SU-DHL-6 (cell line): ENCODE measurements around the gene SLC22A5.

ENCODE experiments used
- H2AFZ ChIP-seq: fragments of 200-600 bp; sonication (generic); 2 replicates; pipeline ENCODE4 v1.6.1; 2014; ENCODE audit warnings: low read depth, mild to moderate bottlenecking, moderate library complexity, mixed read lengths, antibody characterized with exemption, low read length; ENCODE audit not compliant: severe bottlenecking
- H3F3A ChIP-seq: fragments of 200-600 bp; shearing (Covaris generic); 2 replicates; pipeline ENCODE4 v1.6.0; 2016; ENCODE audit warnings: antibody characterized with exemption, mild to moderate bottlenecking; ENCODE audit not compliant: insufficient read depth
- H3K27ac ChIP-seq: fragments of 200-600 bp; sonication (generic); 2 replicates; pipeline ENCODE4 v1.5.1; 2016; ENCODE audit warnings: low read depth, mild to moderate bottlenecking, low read length, moderate library complexity, mixed read lengths
- H3K27me3 ChIP-seq: fragments of 200-600 bp; sonication (generic), shearing (Covaris generic); 2 replicates; pipeline ENCODE4 v1.6.0; 2014; ENCODE audit warnings: mild to moderate bottlenecking, low read length
- H3K36me3 ChIP-seq: fragments of 200-600 bp; sonication (generic); 2 replicates; pipeline ENCODE4 v1.6.1; 2014; ENCODE audit warnings: mild to moderate bottlenecking, low read length, mixed read lengths
- H3K4me2 ChIP-seq: fragments of 300-600, 200-600 bp; shearing (Covaris generic), sonication (generic); 2 replicates; pipeline ENCODE4 v1.6.0; 2014; ENCODE audit warnings: low read length, low read depth, mild to moderate bottlenecking; ENCODE audit not compliant: poor library complexity, severe bottlenecking
- H3K4me3 ChIP-seq: fragments of 200-600 bp; sonication (generic); 2 replicates; pipeline ENCODE4 v1.5.1; 2014; ENCODE audit warnings: antibody characterized with exemption, low read length, mild to moderate bottlenecking, mixed read lengths; ENCODE audit not compliant: insufficient read depth, poor library complexity, severe bottlenecking
- H3K79me2 ChIP-seq: fragments of 200-600 bp; sonication (generic); 2 replicates; pipeline ENCODE4 v1.6.1; 2014; ENCODE audit warnings: mild to moderate bottlenecking, low read length, moderate library complexity; ENCODE audit not compliant: insufficient read depth
- H3K9ac ChIP-seq: fragments of 200-600 bp; sonication (generic); 2 replicates; pipeline ENCODE4 v1.7.0; 2014; ENCODE audit warnings: mild to moderate bottlenecking, low read length
- H3K9me2 ChIP-seq: fragments of 200-600 bp; sonication (generic); replicated peaks from 2 replicates; pipeline ENCODE4 v1.6.1; 2014; ENCODE audit warnings: low read length; ENCODE audit not compliant: insufficient read depth
- H3K9me3 ChIP-seq: fragments of 200-600 bp; sonication (generic); 2 replicates; pipeline ENCODE4 v1.6.1; 2014; ENCODE audit warnings: low read length, mixed read lengths; ENCODE audit not compliant: insufficient read depth
- H4K20me1 ChIP-seq: fragments of 200-600 bp; sonication (generic); 2 replicates; pipeline ENCODE4 v1.6.1; 2014; ENCODE audit warnings: low read depth, mild to moderate bottlenecking, antibody characterized with exemption, low read length, moderate library complexity, mixed read lengths
- CTCF ChIP-seq: fragments of 200-600 bp; sonication (generic); IDR thresholded peaks from one replicate; pipeline ENCODE4 v1.5.1; 2017; ENCODE audit warnings: antibody characterized with exemption, mild to moderate bottlenecking, low read length, moderate library complexity; ENCODE audit not compliant: insufficient read depth, poor library complexity, severe bottlenecking
- EZH2phosphoT487 ChIP-seq: fragments of 200-600 bp; sonication (generic), shearing (Covaris generic); conservative IDR thresholded peaks from 2 replicates; pipeline ENCODE4 v1.6.1; 2018; ENCODE audit warnings: mild to moderate bottlenecking, antibody characterized with exemption, low read length, moderate library complexity, mixed read lengths

SLC22A5 gene

GRCh38 chr5:132372127-132372526 lies 2.6 kb downstream of the SLC22A5 start:
- no peak overlapping the region for H3K4me3 ChIP-seq
- TF ChIP-seq EZH2phosphoT487, result no peak
- TF ChIP-seq CTCF, result no peak
- no peaks in the 10 kb centered on the region for H3K79me2 ChIP-seq
- H3K27me3 ChIP-seq, result no peaks in the 10 kb centered on the region
- H4K20me1 ChIP-seq, result no peaks in the 10 kb centered on the region
- no peaks in the 10 kb centered on the region for H3F3A ChIP-seq
- no peaks in the 10 kb centered on the region for H3K9me3 ChIP-seq
- H3K9me2 ChIP-seq, result no peaks in the 10 kb centered on the region
- no peak overlapping the region for H3K27ac ChIP-seq
- H3K9ac ChIP-seq, result no peak overlapping the region
- no peak overlapping the region for H2AFZ ChIP-seq
- H3K36me3 ChIP-seq, result no peaks in the 10 kb centered on the region
- no peak overlapping the region for H3K4me2 ChIP-seq

GRCh38 chr5:132372542-132372941 lies 3.0 kb downstream of the SLC22A5 start:
- no peaks in the 10 kb centered on the region for H3K27me3 ChIP-seq
- H3K9me2 ChIP-seq, result no peaks in the 10 kb centered on the region
- no peak overlapping the region for H3K9ac ChIP-seq
- no peaks in the 10 kb centered on the region for H3K9me3 ChIP-seq
- H3K79me2 ChIP-seq, result no peaks in the 10 kb centered on the region
- H4K20me1 ChIP-seq, result no peaks in the 10 kb centered on the region
- H3F3A ChIP-seq, result no peaks in the 10 kb centered on the region
- no peak for TF ChIP-seq EZH2phosphoT487
- no peak for TF ChIP-seq CTCF
- H3K36me3 ChIP-seq, result no peaks in the 10 kb centered on the region
- H2AFZ ChIP-seq, result no peak overlapping the region
- no peak overlapping the region for H3K4me2 ChIP-seq
- H3K27ac ChIP-seq, result no peak overlapping the region
- no peak overlapping the region for H3K4me3 ChIP-seq

- H3K9me2 ChIP-seq, result no peaks in the 10 kb centered on the region
Measured at GRCh38 chr5:132375957-132376356, 6.4 kb downstream of the SLC22A5 start.

More at GRCh38 chr5:132375957-132376356, 6.4 kb downstream of the SLC22A5 start:
- H3K27ac ChIP-seq, result no peak overlapping the region
- H3K9ac ChIP-seq, result no peak overlapping the region
- no peak for TF ChIP-seq CTCF
- no peak for TF ChIP-seq EZH2phosphoT487
- H3K27me3 ChIP-seq, result no peaks in the 10 kb centered on the region
- H4K20me1 ChIP-seq, result no peaks in the 10 kb centered on the region
- H3K4me2 ChIP-seq, result no peak overlapping the region
- no peaks in the 10 kb centered on the region for H3F3A ChIP-seq
- no peaks in the 10 kb centered on the region for H3K79me2 ChIP-seq
- H3K36me3 ChIP-seq, result no peaks in the 10 kb centered on the region
- no peaks in the 10 kb centered on the region for H3K9me3 ChIP-seq
- H3K4me3 ChIP-seq, result no peak overlapping the region
- H2AFZ ChIP-seq, result no peak overlapping the region
